Fibroblast of gingiva (primary cell): ENCODE measurements around the gene SLC7A7.
"Not testable (repeated sequence)": the region's sequence is repeated elsewhere in the genome, so short reads cannot be mapped to it uniquely, and the experiment has no call there.

Experiments used
- DNase-seq: peaks from one replicate; pipeline ENCODE4 v3.0.0-alpha.2; 2011; ENCODE audit warnings: low read depth

The SLC7A7 gene

DNA sequence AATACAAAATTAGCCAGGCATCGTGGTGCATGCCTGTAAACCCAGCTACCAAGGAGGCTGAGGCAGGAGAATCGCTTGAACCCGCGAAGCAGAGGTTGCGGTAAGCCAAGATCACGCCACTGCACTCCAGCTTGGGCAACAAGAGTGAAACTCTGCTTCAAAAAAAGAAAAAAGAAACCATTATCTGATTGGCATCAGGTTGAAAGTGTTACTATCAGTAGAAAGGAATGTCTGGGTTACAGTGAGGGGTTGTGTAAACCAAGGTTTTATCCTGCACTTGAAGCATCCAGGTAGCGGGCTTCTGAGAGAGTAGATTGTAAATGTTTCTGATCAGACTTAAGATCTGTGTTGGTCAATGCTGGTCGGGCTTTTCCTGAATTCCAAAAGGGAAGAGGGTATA is 62.8 kb downstream of the SLC7A7 start:
- no peak for DNase-seq

DNA sequence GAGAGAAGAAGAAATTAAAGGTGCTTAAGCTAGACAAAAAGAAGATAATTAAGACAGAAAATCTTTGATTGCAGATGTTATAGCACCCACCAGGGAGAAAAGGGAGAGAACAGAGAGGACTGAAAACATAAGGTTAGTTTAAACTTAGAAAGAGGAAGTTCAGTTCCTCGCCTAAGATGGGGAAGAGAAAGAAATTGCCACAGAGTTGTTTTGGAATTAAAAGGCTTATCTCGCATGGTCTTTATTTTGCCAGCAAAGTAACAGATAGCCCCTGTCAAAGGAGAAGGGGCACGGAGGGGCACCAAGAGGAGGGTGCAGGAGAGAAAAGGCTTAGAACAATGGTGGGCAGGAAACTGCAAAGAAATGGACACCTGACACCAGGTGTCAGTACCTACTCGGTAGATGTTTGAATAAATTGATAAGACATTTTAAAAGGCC is 66.6 kb downstream of the SLC7A7 start:
- no peak for DNase-seq

DNA sequence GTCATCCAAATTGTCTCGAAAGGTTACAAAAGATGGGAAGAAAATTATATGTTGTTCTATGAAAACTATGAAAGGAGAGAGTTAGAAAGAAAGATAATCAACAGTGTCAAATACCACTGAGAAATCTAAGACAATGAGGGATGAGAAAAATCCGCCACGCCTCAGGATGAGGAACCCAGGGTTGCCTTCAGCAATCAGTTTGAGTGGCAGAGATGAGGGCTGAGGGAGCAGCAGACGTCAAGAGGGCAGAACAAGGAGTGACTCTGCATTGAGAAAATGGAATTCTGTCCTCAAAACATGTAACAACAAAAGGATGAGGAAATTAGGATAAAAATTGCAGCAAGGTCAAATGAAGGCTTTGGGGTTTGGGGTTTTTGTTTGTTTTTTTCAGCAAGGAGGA is 67.0 kb downstream of the SLC7A7 start:
- no peak for DNase-seq

DNA sequence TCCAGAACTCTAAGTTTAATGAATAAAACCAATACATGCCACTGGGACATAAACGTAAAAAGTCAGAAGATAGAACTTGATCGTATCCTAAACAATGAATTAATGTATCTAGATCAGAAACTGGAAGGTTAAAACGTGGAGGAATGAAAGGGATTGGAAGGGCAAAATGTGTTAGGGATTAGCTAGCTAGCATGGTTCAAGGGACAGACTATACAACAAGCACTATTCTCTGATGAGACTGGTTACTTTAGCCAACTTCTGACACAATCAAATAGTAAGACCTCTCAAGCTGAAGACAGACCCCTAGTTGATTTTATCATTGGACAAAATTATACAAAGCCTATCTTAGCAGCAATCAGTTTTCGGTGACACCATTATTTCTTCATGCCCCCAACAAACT is 67.5 kb downstream of the SLC7A7 start:
- DNase-seq, result no peak

DNA sequence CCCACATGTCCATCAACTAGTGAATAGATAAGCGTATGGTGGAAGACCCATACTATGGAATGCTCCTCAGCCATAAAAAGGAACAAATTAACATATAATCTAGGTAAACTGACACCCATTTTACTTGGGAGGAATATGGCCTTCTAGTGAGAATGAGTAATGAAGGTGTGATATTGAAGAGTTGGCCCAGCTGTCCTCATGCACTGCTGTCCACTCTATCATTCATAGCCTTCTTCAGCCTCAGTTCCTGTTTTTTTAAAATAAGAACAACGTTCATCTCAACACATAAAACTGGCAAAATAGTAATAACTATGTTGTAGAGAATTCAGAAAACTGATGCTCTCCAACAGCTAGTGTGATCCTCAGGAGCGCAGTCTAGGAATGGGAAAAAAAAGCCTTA is 75.2 kb downstream of the SLC7A7 start:
- no peak for DNase-seq

DNA sequence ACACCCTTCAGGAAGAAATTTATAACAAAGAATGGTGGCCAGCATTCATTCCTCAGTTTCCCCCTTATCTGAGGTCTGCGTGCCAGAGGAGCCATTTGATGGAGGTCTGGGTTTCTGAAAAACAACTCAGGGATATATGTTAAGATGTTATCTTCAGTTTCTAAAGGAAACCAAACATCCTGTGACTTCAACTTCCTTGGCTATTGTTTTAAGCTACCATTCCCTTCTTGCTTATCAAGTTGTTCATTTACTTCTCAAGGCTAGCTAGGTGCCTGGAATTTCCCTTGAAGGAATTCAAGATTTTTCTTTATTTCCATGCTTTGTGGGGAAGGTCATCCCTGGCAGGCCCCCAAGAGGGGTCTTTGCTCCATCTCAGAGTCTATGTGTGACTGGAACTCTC is 75.8 kb downstream of the SLC7A7 start:
- no peak for DNase-seq

DNA sequence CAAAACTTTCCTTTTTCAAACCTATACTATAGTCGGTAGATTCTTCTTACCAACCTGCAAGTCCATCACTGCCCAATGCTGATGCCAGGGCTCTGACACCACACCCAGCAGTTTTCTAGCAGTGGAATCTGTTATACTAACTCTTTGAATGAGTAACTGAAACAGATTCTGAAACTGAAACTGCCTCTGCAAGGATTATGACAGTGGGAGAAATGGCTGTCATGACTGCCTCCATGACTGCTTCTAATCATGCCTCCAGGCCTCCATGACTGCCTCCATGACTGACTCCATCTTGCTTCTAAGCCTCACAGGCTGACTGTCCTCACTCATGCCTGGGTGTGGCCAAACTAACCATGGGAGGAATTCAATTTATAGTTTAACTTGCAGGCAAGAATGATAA is 78.2 kb downstream of the SLC7A7 start:
- no peak for DNase-seq

DNA sequence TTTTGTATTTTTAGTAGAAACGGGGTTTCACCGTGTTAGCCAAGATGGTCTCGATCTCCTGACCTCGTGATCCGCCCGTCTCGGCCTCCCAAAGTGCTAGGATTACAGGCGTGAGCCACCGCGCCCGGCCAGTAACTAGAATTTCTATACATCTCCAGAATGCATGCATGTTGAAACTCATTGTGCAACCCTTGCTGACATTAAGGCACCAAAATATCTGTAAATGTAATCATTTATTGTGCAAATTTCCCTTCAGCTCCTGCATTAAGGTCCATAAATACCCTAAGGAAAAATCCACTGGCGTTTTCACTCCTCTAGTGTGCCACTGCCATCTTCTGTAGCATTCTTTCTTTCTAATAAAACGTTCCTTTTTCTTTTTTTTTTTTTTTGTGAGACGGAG is 78.9 kb downstream of the SLC7A7 start:
- DNase-seq, result not testable (repeated sequence)

DNA sequence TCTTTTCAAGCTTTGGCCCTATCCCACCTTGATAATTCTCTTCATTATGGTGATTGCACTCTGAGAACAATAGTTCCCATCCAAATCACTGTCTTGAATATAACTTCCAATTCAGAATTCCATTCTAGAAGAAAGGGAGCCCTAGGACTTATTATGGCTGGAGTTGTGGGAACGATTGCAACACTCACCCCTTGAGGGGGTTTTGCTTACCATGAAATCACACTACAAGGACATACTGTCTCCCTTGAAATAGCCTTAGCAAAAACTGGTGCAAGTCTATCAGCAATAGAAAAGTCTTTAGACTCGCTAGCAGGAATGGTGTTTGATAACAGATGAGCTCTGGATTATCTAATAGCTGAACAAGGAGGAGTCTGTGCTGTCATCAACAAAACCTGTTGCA is 80.1 kb downstream of the SLC7A7 start:
- DNase-seq, result no peak

DNA sequence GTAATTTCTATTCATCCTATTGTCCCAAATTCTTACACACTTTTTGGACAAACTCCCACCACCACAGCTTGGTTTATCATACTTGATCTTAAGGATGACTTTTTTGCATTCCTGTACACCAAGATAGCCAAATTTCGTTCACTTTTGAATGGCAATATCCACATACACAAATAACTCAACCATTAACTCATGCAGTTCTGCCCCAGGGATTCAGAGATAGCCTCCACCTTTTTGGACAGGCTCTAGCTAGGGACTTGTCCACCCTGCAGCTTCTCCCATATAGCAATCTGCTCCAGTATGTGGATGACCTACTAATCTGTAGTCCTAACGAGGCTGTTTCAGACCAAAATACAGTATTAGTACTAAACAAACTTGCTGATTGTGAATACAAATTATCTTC is 81.4 kb downstream of the SLC7A7 start:
- no peak for DNase-seq

DNA sequence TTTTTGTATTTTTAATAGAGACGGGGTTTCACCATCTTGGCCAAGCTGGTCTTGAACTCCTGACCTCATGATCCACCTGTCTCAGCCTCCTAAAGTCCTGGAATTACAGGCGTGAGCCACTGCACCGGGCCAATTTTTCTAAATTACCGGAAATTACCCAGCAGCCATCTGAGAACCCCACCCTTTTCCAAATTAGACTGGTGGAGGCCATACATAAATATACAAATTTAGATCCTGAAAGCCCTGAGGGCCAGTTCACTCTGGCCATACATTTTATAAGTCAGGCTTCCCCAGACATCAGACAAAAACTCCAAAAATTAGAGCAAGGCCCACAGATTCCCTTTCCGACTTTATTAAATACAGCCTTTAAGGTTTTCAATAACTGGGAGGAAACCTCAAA is 83.2 kb downstream of the SLC7A7 start:
- DNase-seq, result not testable (repeated sequence)

DNA sequence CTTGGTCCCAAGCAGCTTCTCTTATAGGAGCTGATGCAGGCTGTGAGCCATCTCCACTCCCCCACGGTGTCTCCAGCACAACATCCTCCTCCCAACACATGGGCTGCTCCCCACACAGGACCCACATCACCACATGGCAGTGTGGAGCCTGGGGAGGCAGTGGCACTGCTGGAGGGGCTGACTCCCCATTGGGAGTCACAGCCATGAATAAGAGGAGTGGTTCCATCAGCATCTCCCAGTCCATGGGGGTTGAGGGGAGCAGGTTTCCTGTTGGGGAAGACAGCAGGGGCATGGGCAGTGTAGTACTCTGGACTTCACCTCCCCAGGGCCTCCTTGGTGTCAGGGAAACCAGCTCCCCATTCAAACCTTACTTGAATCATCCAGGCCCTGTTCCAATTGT is 89.2 kb downstream of the SLC7A7 start:
- no peak for DNase-seq

DNA sequence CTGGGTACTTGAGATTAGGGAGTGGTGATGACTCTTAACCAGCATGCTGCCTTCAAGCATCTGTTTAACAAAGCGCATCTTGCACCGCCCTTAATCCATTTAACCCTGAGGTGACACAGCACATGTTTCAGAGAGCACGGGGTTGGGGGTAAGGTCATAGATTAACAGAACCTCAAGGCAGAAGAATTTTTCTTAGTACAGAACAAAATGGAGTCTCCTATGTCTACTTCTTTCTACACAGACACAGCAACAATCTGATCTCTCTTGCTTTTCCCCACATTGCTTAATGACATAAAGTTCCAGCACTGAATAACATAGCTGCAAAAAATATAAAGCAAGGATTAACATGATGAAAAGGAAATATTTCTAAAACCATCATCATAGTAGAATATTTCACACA is 89.9 kb downstream of the SLC7A7 start:
- DNase-seq, result not testable (repeated sequence)

DNA sequence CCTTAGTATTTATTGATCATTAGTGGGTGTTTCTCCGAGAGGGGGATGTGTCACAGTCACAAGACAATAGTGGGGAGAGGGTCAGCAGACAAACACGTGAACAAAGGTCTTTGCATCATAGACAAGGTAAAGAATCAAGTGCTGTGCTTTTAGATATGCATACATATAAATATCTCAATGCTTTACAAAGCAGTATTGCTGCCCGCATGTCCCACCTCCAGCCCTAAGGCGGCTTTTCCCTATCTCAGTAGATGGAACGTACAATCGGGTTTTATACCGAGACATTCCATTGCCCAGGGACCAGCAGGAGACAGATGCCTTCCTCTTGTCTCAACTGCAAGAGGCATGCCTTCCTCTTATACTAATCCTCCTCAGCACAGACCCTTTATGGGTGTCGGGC is 90.4 kb downstream of the SLC7A7 start:
- not testable (repeated sequence) for DNase-seq

DNA sequence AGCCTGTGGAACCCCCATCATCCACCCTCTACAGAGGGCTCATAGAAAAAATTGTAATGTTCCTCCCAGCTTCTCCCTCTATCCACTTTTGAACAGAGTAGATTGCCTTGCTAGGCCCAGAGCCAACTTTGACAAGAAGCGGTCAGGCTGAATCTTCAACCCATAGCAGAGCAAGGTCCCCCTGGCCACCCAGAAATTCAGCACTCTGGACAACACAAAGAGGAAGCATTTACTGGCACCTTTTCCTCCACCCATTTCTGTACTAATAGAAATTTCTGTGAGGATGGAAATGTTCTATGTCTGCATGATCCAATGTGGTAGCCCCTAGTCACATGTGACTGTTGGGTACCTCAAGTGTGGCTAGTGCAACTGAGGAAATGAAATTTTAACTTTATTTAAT is 91.4 kb downstream of the SLC7A7 start:
- no peak for DNase-seq
